Activated T-helper 9 cell treated with anti-CD3 and anti-CD28 coated beads, Interleukin-2, amount 50 U/mL, for 16 hours (primary cell): ENCODE results near the gene DIP2C.
"Not testable (repeated sequence)": the region's sequence is repeated elsewhere in the genome, so short reads cannot be mapped to it uniquely, and the experiment has no call there.

Experiments used
- DNase-seq: peaks from one replicate; pipeline ENCODE4 v3.0.0-alpha.2; 2020; ENCODE audit warnings: low read depth

The DIP2C gene, protein sequence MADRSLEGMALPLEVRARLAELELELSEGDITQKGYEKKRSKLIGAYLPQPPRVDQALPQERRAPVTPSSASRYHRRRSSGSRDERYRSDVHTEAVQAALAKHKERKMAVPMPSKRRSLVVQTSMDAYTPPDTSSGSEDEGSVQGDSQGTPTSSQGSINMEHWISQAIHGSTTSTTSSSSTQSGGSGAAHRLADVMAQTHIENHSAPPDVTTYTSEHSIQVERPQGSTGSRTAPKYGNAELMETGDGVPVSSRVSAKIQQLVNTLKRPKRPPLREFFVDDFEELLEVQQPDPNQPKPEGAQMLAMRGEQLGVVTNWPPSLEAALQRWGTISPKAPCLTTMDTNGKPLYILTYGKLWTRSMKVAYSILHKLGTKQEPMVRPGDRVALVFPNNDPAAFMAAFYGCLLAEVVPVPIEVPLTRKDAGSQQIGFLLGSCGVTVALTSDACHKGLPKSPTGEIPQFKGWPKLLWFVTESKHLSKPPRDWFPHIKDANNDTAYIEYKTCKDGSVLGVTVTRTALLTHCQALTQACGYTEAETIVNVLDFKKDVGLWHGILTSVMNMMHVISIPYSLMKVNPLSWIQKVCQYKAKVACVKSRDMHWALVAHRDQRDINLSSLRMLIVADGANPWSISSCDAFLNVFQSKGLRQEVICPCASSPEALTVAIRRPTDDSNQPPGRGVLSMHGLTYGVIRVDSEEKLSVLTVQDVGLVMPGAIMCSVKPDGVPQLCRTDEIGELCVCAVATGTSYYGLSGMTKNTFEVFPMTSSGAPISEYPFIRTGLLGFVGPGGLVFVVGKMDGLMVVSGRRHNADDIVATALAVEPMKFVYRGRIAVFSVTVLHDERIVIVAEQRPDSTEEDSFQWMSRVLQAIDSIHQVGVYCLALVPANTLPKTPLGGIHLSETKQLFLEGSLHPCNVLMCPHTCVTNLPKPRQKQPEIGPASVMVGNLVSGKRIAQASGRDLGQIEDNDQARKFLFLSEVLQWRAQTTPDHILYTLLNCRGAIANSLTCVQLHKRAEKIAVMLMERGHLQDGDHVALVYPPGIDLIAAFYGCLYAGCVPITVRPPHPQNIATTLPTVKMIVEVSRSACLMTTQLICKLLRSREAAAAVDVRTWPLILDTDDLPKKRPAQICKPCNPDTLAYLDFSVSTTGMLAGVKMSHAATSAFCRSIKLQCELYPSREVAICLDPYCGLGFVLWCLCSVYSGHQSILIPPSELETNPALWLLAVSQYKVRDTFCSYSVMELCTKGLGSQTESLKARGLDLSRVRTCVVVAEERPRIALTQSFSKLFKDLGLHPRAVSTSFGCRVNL (N-terminal part only)

DNA sequence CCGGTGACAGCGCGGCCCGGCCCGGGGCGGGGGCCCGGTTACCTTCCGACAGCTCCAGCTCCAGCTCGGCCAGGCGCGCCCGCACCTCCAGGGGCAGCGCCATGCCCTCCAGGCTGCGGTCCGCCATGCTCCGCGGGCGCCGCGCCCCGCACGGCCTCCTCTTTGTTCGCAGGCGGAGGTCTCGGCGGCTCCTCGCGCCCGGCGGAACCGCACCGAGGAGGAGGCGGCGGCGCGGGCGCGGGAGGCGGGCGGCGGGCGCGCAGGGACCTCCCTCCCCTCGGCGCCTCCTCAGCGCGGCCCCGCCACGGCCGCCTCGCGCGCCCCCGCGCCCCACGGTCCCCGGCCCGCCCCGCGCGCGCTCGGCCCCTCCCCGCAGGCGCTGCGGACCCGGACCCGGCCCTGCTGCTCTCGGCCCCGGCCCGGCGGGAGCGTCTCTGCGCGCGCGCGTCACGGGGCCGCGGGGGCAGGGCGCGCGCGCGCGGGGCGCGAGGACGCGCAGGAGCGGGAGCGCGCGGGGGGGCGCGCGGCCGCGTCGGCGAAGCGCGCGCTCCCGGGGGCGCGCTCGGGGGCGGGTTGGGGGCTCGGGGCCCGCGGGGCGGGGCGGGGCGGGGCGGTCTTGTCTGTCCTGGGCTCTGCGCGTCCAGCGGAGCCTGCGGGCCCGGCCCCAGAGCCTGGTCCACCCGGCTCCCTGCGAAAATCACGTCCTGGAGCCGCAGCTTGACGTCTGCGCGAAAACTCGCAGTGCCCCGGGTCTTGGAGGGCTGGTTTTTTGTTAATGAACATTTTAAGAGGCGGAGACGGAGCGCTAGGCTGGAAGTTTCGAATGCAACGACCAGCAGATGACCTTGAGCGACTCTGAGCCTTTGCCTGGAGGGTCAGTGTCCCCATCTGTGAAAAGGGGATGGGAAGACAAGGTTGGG is at the start of gene DIP2C:
TSS of gene DIP2C (minus strand) at position 217 of the 920 bp plus-strand sequence. CDS start at position 127, 90 bp downstream.
- DNase-seq = no peak

DNA sequence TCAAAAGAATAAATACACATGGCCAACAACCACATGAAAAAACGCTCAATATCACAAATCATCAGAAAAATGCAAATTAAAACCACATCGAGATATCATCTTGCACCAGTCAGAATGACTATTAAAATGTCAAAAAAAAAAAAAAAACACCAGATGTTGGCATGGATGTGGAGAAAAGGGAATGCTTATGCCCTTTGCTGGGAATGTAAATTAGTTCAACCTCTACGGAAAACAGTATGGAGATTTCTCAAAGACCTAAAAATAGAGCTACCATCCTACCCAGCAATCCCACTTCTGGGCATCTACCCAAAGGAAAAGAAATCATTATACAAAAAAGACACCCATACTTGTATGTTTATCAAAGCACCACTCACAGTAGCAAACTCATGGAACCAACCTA is 45.0 kb upstream of the DIP2C start:
- DNase-seq = no peak

DNA sequence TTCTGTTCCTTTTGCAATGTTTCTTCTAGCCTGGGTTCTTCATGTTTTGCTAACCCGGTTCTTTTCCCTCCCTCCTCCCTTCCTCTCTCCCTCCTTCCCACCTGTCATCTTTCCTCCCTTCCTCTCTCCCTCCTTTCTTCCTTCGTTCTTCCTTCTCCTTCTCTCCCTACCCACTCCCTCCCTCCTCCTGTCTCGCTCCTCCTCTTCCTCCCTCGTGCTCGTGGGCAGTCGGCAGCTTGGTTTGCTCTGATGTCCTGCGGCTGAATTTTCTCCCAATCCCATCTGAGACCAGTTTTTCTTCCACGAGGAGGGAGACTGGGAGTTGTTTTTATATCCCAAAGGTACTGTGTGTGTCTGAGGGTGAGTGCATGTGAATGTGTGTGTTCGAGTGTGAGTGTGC is 43.6 kb upstream of the DIP2C start:
- DNase-seq = no peak

DNA sequence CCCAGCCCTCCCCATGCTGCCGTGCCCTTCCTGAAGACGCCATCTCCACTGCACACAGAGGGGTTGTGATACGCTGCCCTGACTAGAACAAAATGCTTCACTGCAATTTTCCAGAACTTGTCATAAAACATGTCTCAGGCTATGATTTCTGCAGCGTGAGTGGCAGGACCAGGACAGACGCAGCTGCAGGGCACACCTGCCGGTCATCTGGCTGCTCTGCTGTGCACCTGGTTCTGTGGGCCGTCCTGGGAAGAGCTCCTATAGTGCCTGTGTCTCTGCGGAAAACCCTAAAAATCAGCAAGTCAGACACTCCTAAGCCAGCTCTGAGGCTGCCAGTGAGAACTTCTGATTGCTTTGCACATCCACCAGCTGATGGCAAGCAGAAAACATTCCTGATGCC is 39.7 kb upstream of the DIP2C start:
- no peak for DNase-seq

DNA sequence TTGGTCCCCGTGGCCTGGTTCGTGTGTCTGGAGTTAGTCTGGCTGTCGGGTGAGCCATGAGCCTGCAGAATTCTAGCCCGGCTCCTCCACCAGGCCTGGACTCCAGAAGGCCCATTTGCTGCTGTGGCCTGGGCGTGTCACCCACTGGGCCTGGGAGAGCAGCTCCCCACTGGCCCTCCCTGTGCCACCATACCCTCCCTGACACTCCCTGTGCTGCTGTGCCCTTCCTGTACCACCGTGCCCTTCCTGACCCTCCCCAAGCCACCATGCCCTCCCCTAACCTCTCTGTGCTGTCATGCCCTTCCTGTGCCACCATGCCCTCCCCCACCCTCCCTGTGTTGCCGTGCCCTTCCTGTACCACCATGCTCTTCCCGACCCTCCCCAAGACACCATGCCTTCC is 39.1 kb upstream of the DIP2C start:
- DNase-seq = no peak

DNA sequence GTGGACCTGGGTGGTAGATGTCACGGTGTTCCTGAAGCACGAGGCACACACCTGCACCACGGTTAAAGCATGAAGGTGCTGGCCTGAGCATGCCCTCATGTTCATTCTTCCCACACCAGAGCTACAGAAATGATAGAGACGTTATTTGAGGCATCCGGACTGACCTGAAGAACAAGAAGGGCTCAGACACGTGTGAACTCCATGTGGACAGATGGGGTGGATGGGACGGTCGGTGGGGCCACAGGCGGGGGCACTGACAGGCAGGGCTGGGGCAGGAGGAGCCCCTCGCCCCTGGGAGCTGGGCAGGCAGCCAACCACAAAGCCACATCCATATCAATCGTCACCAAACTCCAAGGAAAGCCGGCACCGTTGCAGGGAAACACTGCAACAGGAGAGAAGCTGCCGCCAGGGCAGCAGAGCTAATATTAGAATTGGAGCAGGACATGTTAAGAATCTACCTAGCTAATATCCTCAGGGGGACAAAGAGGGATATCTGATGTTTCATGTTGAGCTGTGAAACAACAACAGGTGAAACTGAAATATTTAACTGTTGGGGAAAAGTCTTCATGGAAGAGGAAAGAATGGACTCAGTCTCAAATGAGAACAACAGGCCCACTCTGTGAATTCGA is 37.8 kb upstream of the DIP2C start:
- DNase-seq = no peak

DNA sequence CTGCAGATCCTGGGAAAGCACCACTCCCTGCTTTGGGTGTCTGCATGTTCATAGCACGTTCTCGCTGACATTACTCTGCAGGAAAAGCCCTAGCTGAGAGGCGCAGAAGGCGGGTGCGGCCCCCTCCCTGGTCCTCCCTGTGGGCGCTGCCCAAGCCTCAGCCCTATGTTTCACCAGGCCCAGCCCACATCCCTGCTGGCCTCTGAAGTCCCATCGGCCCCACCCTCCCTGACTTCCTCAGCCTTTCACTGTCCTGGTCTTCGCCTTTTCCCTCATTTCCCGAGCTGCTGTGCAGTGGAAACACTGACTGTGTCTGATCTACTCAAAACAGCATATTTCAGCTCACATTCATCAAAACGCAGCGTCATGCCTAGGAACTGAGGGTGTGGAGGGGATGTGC is 36.3 kb upstream of the DIP2C start:
- no peak for DNase-seq

DNA sequence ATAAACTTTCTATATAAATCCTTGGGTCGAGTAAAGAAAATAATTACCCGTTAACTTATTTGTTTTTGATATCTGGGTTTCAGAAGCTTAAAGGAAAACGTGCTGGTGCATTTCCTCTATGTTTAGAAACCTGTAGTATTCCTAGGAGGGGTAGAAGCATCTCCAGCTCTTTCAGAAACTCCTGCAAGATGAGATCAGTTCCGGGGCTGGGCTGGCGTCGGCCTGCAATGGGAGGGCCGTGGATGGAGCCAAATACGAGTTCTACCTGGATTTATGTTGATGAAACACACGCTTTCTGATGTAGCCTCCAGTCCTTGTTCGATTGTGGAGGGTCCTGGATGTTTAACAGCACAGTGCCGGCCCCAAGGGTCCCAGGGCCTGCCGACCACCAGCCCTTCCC is 35.8 kb upstream of the DIP2C start:
- DNase-seq = no peak

DNA sequence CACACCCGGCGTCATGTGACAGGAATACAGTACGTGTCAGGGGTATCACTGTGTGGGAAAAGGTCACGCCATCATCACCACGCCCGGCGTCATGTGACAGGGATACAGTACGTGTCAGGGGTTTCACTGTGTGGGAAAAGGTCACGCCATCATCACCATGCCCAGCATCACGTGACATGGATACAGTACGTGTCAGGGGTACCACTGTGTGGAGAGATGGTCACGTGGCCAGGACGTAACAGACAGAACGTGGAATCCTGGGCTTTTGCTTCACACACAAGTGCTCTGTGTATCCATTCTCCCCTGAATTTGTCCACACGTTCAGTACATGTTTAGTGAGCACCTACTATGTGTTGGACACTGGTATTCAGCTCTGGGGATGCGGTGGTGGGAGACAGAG is 34.5 kb upstream of the DIP2C start:
- no peak for DNase-seq

DNA sequence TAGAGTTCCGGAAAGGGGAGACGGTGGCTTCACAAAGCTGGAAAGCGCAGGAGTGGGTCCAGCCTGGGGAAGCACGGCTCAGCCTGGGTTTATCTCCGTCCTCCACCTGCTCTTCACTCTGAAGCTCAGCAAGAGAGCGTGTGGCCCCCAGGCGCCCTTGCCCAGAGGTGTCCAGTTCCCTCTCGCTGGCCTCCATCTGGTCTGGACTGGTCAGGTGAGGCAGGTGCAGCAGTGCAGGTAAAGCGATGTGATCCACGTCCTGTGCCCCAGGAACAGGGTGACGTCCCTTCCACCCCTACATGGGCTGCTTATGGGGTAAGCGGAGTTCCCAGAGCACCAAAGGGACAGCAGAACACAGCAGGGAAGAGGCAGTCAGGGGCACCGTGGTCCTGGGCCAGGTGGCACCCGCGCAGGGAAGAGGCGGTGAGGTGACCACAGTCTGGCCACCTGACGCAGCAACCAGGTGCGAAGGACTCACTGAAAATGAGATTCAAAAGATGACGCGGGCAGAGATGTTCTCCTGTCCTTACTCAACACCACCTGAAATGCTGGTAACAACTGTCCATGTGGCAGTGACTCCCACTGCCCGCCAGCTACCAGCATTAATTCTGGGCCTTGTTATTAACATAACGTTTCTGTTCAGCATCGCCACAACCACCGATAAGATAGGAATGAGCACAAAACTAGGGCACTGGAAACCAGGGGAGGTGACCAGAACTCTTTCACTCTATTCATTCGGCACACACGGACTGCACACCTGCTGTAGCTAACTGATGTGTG is 33.0 kb upstream of the DIP2C start:
- DNase-seq = no peak

DNA sequence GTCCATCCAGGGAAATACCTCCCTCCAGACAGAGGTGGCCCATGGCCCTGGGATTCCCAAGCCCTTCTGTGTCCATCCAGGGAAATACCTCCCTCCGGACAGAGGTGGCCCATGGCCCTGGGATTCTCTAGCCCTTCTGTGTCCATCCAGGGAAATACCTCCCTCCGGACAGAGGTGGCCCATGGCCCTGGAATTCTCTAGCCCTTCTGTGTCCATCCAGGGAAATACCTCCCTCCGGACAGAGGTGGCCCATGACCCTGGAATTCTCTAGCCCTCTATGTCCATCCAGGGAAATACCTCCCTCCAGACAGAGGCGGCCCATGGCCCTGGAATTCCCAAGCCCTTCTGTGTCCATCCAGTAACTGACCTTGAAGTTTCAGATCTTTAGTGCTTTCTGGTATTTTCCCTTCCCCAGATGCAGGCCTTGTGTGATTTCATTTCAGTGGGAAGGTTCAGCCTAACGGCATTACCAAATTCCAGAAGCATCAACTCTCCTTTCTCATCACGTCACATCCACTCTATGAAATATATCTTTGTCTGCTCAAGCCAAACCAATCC is 28.8 kb upstream of the DIP2C start:
- no peak for DNase-seq

DNA sequence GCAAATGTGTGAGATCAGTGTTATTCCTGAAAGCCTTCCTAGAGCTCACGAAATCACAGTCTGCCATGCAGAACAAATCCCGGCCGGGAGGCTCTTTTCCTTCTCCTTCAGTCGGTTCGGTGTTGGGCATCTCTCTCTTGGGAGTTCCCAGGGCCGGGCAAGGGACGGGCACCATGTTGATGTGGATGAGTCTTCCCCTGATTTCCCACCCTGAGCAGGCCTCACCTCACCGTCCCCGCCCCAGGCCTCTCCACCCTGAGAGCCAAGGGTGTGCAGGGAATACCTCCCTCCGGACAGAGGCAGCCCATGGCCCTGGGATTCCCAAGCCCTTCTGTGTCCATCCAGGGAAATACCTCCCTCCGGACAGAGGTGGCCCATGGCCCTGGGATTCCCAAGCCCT is 28.0 kb upstream of the DIP2C start:
- DNase-seq = no peak

DNA sequence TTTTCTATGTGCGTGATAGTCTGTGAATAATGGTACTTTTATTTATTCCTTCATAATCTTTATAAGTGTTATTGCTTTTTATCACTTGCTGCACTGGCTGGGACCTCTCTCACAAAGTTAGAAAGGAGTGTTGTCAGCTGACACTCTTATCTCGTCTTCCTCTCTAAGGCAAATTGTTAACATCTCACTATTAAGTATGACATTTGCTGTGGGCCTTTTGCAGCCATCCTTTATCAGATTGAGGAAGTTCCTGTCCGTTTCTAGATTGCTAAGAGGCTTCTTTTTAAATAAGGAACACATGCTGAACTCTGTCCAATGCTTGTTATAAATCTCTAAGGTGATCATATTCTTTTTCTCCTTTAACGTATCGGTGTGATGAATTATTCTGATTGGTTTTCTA is 27.4 kb upstream of the DIP2C start:
- no peak for DNase-seq

DNA sequence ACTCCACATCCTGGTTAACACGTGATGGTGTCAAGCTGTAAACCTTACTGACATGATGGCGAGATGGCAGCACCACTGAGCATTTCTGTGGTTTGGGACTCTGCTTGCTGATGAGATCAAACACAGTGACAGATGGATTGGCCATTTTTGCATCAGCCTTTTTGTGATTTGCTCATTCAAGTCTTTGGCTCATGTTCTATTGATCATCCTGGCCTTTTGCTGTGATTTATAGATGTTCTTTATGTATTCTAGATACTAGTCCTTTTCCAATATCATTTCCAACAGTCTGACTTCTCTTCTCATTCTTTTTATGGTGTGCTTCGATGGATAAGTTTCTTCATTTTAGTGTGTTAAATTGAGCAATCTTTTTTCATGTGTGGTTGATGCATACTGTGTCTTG is 24.7 kb upstream of the DIP2C start:
- no peak for DNase-seq

DNA sequence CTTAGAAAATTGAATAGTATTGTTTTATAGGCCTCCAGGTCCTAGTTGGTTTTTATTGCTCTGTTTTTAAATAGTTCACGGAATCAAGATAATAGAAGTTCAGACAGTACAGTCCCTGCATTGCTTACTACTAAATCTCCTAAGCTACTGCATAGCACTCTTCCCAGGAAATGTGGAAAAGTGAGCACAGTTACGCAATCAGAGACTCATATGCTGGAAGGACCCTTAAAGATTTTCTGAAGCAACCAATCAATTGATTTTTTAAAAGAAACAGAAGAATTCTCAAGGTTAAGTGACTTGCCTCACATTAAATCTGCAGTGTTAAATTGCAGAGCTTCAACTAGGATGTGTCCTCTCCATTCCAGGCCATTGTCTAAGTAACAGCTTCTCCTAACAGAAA is 23.1 kb upstream of the DIP2C start:
- no peak for DNase-seq

DNA sequence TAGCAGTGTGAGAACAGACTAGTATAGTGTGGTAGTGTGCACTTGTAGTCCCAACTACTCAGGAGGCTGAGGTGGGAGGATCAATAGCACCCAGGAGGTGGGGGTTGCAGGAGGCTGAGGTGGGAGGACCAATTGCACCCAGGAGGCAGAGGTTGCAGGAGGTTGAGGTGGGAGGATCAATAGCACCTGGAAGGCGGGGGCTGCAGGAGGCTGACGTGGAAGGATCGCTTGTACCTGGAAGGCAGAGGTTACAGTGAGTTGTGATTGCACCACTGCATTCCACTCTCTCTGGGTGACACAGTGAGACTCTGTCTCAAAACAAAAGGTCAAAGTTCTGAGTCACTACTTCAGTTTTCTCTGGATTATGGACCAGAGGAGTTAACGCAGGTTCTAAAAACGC is 22.6 kb upstream of the DIP2C start:
- no peak for DNase-seq

DNA sequence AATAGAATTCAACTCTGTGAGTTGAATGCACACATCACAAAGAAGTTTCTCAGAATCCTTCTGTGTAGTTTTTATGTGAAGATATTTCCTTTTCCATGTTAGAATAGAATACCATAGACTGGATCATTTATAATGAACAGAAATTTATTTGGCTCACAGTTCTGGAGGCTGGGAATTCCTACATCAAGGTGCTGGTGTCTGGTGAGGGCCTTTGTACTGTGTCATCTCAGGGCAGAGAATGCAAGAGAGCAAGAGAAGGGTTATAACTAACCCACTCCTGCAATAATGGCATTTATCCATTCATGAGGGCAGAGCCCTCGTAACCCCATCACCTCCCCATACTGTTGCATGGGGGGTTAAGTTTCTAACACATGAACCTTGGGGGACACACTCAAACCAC is 18.4 kb upstream of the DIP2C start:
- no peak for DNase-seq

DNA sequence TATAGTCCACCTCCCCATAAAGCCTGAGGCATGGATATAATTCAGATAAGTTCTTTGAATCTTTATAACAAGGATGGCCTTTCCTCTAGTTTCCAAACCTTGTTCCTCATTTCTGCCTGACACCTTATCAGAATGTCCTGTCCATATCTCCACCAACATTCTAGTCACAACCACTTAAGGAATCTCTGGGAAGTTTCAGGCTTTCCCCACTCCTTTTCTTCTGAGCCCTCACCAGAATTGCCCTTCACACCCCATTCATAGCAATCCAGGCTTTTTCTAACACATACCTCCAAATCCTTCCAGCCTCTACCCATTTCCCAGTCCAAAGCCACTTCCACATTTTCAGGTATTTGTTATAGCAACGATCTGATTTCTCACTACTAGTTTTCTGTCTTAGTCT is 18.0 kb upstream of the DIP2C start:
- DNase-seq = no peak

DNA sequence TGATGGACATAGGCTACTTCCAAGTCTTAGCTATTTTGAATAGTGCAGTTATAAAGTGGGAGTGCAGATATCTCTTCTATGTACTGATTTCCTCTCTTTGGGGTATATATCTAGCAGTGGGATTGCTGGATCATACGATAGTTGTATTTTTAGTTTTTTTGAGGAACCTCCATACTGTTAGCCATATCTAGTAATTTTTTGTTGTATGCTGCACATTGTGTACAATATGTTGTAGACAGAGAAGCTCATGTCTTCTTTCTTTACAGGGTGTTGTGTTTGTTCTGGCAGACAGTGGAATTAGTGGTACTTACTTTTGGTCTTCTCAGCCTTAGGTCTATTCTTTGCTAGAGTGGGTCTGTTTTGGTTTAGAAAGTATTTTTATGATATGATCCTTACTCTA is 13.7 kb upstream of the DIP2C start:
- no peak for DNase-seq

DNA sequence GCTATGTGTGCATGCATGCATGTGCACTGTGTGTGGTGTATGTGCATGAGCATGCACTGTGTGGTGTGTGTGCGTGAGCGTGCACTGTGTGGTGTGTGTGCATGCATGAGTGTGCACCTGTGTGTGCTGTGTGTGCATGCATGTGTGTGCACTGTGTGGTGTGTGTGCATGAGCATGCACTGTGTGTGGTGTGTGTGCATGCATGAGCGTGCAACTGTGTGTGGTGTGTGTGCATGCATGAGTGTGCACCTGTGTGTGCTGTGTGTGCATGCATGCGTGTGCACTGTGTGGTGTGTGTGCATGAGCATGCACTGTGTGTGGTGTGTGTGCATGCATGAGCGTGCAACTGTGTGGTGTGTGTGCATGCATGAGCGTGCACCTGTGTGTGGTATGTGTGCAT is 10.7 kb upstream of the DIP2C start:
- DNase-seq = not testable (repeated sequence)
